ENCODE results near the gene GRM8.

DNA sequence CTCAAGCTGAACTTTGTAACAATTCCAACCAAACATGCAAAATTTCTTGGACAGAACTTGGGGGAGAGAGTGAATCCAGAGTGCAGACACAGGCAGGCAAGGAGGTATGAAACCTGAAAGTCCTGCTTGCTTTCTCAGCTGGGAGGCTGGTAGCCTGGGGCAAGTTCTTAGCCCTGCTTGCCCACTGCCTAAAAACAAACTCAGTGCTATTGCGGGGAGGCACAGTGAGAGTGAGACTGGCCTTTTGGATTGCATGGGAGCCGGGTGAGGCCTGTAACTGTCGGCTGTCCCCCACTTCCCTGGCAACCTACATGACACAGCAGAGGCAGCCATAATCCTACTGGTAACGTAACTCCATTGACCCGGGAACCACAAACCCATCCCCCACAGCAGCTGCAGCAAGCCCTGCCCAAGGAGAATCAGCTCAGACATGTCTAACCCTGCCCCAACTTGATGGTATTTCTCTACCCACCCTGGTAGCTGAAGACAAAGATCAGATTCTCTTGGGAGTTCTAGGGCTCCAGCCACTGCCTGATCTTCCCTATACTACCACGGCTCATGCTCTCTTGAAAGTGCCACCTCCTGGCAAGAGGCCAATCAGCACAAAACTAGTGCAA lies 663.6 kb downstream of the GRM8 start:
- TF ChIP-seq RAD21 (CRISPR knock-in tag; conservative IDR thresholded peaks at IDR 0.05 in 1 of 2, IDR thresholded peaks at IDR 0.05 in 1 of 2) (no peak), CBX2 (IDR thresholded peaks at IDR 0.05; ENCODE audit: insufficient read depth, low read length, poor library complexity, severe bottlenecking) (no peak), E2F6 (IDR thresholded peaks at IDR 0.05; ENCODE audit: borderline replicate concordance in 1 of 2, extremely low read depth in 1 of 2, insufficient read depth in 1 of 2, insufficient read length in 1 of 2, low read depth in 1 of 2, low read length in 1 of 2, poor library complexity in 1 of 2, severe bottlenecking in 1 of 2) (no peak), SIX5 (IDR thresholded peaks at IDR 0.05; ENCODE audit: borderline replicate concordance in 1 of 2, insufficient read depth in 1 of 2, low read depth in 1 of 2, low read length in 2 of 2) (no peak), POLR2A (conservative IDR thresholded peaks at IDR 0.05) (no peak), ZBTB7A (IDR thresholded peaks at IDR 0.05; ENCODE audit: borderline replicate concordance, control insufficient read depth, low read depth, low read length) (no peak), DPF2 (IDR thresholded peaks at IDR 0.05) (no peak), YY1 (IDR thresholded peaks at IDR 0.05; ENCODE audit: borderline replicate concordance in 1 of 3, control insufficient read depth in 1 of 3, extremely low read depth in 1 of 3, insufficient read depth in 3 of 3, insufficient read length in 1 of 3, insufficient replicate concordance in 2 of 3, low read depth in 1 of 3, low read length in 2 of 3) (no peak), FOXA3 (CRISPR knock-in tag; conservative IDR thresholded peaks at IDR 0.05 in 1 of 2, IDR thresholded peaks at IDR 0.05 in 1 of 2) (no peak), ZNF609 (CRISPR knock-in tag; IDR thresholded peaks at IDR 0.05; ENCODE audit: borderline replicate concordance) (no peak), TCF7 (IDR thresholded peaks at IDR 0.05; ENCODE audit: borderline replicate concordance) (no peak), TARDBP (IDR thresholded peaks at IDR 0.05) (no peak)

Data from K562 (cell line).